Measurements from ENCODE around the gene JAKMIP2.

The JAKMIP2 gene

GRCh38 chr5:147751156-147751830 is 31.2 kb downstream of the JAKMIP2 start:
- no peak for TF ChIP-seq CTCF (IDR thresholded peaks at IDR 0.05; ENCODE audit: low read depth, low read length)
- H3K4me3 ChIP-seq (replicated peaks in 1 of 2; ENCODE audit: low read depth in 2 of 2, low read length in 2 of 2), result no peak overlapping the region
- DNase-seq (ENCODE audit: low read depth in 2 of 2), result no peak

GRCh38 chr5:147750065-147750464 is 32.5 kb downstream of the JAKMIP2 start:
- H3K4me3 ChIP-seq (replicated peaks in 1 of 2; ENCODE audit: low read depth in 2 of 2, low read length in 2 of 2), result no peak overlapping the region
- TF ChIP-seq CTCF (IDR thresholded peaks at IDR 0.05; ENCODE audit: low read depth, low read length), result no peak
- DNase-seq (ENCODE audit: low read depth in 2 of 2), result no peak

GRCh38 chr5:147748590-147748989 is 33.9 kb downstream of the JAKMIP2 start:
- no peak overlapping the region for H3K4me3 ChIP-seq (replicated peaks in 1 of 2; ENCODE audit: low read depth in 2 of 2, low read length in 2 of 2)
- no peak for DNase-seq (ENCODE audit: low read depth in 2 of 2)
- TF ChIP-seq CTCF (IDR thresholded peaks at IDR 0.05; ENCODE audit: low read depth, low read length), result no peak

GRCh38 chr5:147746986-147747385 is 35.5 kb downstream of the JAKMIP2 start:
- no peak for DNase-seq (ENCODE audit: low read depth in 2 of 2)
- TF ChIP-seq CTCF (IDR thresholded peaks at IDR 0.05; ENCODE audit: low read depth, low read length), result no peak
- H3K4me3 ChIP-seq (replicated peaks in 1 of 2; ENCODE audit: low read depth in 2 of 2, low read length in 2 of 2), result no peak overlapping the region

GRCh38 chr5:147743678-147744374 is 38.7 kb downstream of the JAKMIP2 start:
- no peak for TF ChIP-seq CTCF (IDR thresholded peaks at IDR 0.05; ENCODE audit: low read depth, low read length)
- DNase-seq (ENCODE audit: low read depth in 2 of 2), result peak in 1 of 2 donors; percentile 4
- no peak overlapping the region for H3K4me3 ChIP-seq (replicated peaks in 1 of 2; ENCODE audit: low read depth in 2 of 2, low read length in 2 of 2)

GRCh38 chr5:147743012-147743411 is 39.5 kb downstream of the JAKMIP2 start:
- no peak overlapping the region for H3K4me3 ChIP-seq (replicated peaks in 1 of 2; ENCODE audit: low read depth in 2 of 2, low read length in 2 of 2)
- no peak for DNase-seq (ENCODE audit: low read depth in 2 of 2)
- no peak for TF ChIP-seq CTCF (IDR thresholded peaks at IDR 0.05; ENCODE audit: low read depth, low read length)

Measured in cardiac fibroblast (primary cell).